BE2C (cell line): Measurements from ENCODE around the gene FN1.

Experiments used
- DNase-seq: peaks from one replicate; pipeline ENCODE4 v3.0.0-alpha.2; 2020
- H3K27me3 ChIP-seq: fragments of 250-450 bp; sonication (Bioruptor Pico); 2 replicates; pipeline ENCODE4 v1.5.1; 2020; ENCODE audit warnings: mild to moderate bottlenecking
- H3K36me3 ChIP-seq: fragments of 250-450 bp; sonication (Bioruptor Pico); 2 replicates; pipeline ENCODE4 v1.5.1; 2020; ENCODE audit warnings: mild to moderate bottlenecking
- H3K4me1 ChIP-seq: fragments of 250-450 bp; sonication (Bioruptor Pico); 2 replicates; pipeline ENCODE4 v1.5.1; 2020
- H3K4me3 ChIP-seq: 2 replicates; pipeline ENCODE4 v1.5.1; 2011; ENCODE audit warnings: low read depth, low read length
- H3K9me3 ChIP-seq: fragments of 250-450 bp; sonication (Bioruptor Pico); 2 replicates; pipeline ENCODE4 v1.5.1; 2020
- TF ChIP-seq, protein P1 (sequence below): IDR thresholded peaks from 2 replicates; pipeline ENCODE4 v1.5.1; 2012; ENCODE audit warnings: mild to moderate bottlenecking, low read depth, low read length

Gene FN1

DNA sequence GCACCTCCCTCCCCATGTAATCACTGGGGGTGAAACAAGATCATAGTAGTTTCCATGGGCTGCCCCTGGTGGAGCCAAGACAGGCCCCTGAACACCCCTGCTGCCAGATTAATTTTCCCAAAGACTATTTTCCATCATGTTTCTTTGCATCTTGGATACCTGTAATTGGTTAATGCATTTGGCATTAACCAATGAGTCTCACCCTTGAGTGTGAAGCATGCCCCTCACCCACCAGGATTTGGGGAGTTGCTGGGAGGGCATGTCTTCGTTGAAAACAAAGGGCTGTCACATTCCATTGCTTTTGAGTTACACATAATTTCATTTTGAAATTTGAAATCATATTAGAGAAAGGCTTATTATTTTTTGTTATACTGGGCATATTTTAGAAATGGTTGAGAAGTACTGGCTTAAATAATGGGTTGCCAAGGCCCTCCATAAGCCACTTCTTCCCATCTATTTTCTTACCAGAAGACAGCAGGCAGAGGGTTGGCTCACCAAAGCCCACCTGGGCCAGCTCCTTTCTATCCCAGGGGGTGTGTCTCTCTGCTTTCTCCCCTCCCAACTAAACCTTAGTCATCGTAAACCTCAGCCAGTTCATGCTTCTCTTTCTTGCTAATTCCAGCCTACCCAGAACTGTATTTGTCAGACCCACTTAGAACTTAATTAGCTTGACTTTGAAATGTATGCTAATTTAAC is 72.3 kb downstream of the FN1 start:
- TF ChIP-seq, protein P1, sequence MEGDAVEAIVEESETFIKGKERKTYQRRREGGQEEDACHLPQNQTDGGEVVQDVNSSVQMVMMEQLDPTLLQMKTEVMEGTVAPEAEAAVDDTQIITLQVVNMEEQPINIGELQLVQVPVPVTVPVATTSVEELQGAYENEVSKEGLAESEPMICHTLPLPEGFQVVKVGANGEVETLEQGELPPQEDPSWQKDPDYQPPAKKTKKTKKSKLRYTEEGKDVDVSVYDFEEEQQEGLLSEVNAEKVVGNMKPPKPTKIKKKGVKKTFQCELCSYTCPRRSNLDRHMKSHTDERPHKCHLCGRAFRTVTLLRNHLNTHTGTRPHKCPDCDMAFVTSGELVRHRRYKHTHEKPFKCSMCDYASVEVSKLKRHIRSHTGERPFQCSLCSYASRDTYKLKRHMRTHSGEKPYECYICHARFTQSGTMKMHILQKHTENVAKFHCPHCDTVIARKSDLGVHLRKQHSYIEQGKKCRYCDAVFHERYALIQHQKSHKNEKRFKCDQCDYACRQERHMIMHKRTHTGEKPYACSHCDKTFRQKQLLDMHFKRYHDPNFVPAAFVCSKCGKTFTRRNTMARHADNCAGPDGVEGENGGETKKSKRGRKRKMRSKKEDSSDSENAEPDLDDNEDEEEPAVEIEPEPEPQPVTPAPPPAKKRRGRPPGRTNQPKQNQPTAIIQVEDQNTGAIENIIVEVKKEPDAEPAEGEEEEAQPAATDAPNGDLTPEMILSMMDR: no peak
- no peak overlapping the region for H3K4me3 ChIP-seq
- peaks cover 3% of the 10 kb centered on the region; the same call in 1 of the 2 replicates for H3K4me1 ChIP-seq
- no peak for DNase-seq
- peaks cover 8% of the 10 kb centered on the region for H3K36me3 ChIP-seq
- no peaks in the 10 kb centered on the region for H3K9me3 ChIP-seq
- H3K27me3 ChIP-seq: no peaks in the 10 kb centered on the region

DNA sequence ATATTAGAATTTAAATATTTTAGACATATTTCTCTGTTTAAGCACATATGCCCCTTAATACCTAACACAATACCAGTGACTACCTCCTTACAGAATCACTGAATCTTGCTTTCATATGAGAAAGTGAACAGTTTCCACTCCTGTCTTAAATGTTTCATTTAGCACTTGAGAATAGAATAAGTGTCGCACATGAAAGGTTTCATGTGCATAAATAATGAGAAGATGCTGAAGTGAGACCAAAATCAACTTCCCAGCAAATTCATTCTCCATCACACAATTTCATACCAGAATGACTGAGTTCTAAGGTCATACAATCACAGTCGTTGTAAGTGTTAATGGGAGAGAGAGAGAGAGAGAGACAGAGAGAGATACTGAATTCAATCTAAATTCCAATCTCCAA is 72.8 kb downstream of the FN1 start:
- DNase-seq: no peak
- H3K4me1 ChIP-seq: peaks cover 3% of the 10 kb centered on the region; the same call in 1 of the 2 replicates

DNA sequence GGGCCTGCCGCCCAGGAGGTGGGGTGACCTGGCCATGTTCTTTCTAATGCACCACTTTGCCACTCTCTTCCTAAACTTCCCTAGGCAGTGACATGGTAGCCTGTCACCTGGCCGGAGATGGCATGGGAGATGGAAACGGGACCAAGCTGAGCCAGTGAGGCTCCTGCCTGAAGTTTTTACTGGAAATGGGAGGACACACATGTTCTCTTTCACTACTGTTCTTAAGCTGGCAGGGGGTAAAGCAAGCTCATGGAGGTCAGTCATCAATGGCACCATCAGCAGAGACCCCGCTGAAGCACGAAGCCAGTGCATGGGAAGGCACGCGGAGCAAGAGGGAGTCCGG is 73.3 kb downstream of the FN1 start:
- H3K4me3 ChIP-seq: no peak overlapping the region
- peaks cover 3% of the 10 kb centered on the region; the same call in 1 of the 2 replicates for H3K4me1 ChIP-seq
- H3K9me3 ChIP-seq: no peaks in the 10 kb centered on the region
- TF ChIP-seq, protein P1: no peak
- no peak for DNase-seq
- H3K36me3 ChIP-seq: peaks cover 8% of the 10 kb centered on the region
- no peaks in the 10 kb centered on the region for H3K27me3 ChIP-seq

More for the DNA sequence above, 72.8 kb downstream of the FN1 start:
- Histone ChIP-seq H3K4me3 (no peak overlapping the region), H3K9me3 (no peaks in the 10 kb centered on the region), H3K27me3 (no peaks in the 10 kb centered on the region), H3K36me3 (peaks cover 8% of the 10 kb centered on the region)
- TF ChIP-seq, protein P1: no peak

- peak; percentile 49 for DNase-seq
- peaks cover 8% of the 10 kb centered on the region for H3K36me3 ChIP-seq
- no peak overlapping the region for H3K4me3 ChIP-seq
- TF ChIP-seq, protein P1: no peak
- H3K4me1 ChIP-seq: peaks cover 3% of the 10 kb centered on the region; the same call in 1 of the 2 replicates
- H3K9me3 ChIP-seq: no peaks in the 10 kb centered on the region
- H3K27me3 ChIP-seq: no peaks in the 10 kb centered on the region
Measured at GRCh38 chr2:215361876-215362561, 73.8 kb downstream of the FN1 start.

- no peaks in the 10 kb centered on the region for H3K27me3 ChIP-seq
- H3K4me3 ChIP-seq: no peak overlapping the region
- peaks cover 7% of the 10 kb centered on the region for H3K36me3 ChIP-seq
- TF ChIP-seq, protein P1: no peak
- peaks cover 3% of the 10 kb centered on the region; the same call in 1 of the 2 replicates for H3K4me1 ChIP-seq
- H3K9me3 ChIP-seq: no peaks in the 10 kb centered on the region
- DNase-seq: no peak
Measured at GRCh38 chr2:215361211-215361875, 74.5 kb downstream of the FN1 start.
